Head of caudate nucleus (tissue), 42 donors: ENCODE results near the gene PXDN.

Experiments used
- DNase-seq, 42 donors: peaks; one replicate each; pipeline versions ENCODE4 v3.0.0 to v3.0.0-alpha.2; 2020 to 2021; ENCODE audit warnings: mixed read lengths in 7 of 42
- intact Hi-C: fragments of 100-400 bp; cut with DNase I; formaldehyde crosslinking; loops from one replicate; pipeline ENCODE4 v1.15.0; 2022

Gene PXDN

GRCh38 chr2:1663621-1664020 is 80.7 kb downstream of the PXDN start:
- peak in 4 of 42 donors; percentile 7 to 35 (median 27) for DNase-seq
- intact Hi-C loops = no loop called here

DNA sequence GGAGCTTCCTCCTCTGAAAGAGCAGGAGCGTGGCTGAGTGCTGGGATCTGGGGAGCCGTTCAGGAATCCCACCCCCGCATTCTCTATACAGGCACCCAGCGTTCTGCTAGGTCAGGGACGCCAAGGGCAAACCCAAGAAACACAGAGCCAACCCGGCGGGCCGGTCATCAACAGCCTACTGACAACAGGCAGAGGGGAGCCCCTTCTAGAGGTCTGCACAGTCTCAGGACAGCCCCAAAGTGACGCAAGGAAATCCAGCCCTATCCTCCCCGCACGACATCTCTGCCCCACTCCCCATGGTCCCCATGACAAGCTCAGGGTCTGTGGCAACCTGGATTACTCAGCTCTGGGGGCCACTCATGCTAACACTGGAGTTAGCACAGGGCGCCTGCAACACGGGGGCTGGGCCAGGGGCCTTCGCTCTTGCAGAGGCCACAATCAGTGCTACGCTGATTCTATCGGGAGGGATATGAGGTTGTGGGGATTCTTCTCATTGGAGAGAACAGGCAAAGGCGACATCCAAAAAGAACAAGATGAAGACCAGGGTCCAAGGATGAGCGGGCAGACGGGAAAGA is 81.6 kb downstream of the PXDN start:
- intact Hi-C loops = no loop called here
- DNase-seq = peak in 6 of 42 donors; percentile 2 to 32 (median 14)

DNA sequence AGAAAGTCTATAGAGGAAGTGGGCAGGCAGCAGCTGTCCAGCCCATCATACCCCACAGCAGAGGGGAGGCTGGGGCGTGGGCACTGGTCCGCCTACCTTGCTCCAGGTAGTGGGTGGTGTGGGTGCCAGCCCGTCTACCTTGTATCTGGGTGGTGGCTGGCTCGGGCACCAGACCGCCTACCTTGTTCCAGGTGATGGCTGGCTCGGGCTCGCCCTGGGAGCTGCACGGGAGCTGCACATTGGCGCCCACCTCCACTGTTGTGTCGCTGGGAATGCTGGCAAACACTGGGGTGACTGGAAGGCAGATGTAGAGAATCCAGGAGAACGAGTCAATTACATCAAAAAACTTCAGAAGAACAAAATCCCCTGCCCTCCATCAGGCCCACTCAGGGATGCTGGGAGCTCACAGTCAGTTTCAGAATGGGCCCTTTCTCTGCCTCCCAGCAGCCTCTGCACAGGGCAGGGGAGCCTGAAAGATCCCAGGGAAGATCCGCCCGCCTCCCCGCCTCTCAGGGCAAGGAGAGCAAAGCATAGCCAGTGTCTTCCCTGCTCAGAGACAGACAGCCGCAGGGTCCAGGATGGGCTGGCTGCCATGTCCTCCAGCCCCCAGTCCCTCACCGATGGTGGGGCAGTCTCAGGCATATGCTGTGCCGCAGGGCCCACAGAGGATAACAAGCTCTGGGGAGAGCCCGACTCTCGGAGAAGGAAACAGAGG is 82.3 kb downstream of the PXDN start:
- DNase-seq = peak in 8 of 42 donors; percentile 5 to 39 (median 16)
- intact Hi-C loops = no loop called here

DNA sequence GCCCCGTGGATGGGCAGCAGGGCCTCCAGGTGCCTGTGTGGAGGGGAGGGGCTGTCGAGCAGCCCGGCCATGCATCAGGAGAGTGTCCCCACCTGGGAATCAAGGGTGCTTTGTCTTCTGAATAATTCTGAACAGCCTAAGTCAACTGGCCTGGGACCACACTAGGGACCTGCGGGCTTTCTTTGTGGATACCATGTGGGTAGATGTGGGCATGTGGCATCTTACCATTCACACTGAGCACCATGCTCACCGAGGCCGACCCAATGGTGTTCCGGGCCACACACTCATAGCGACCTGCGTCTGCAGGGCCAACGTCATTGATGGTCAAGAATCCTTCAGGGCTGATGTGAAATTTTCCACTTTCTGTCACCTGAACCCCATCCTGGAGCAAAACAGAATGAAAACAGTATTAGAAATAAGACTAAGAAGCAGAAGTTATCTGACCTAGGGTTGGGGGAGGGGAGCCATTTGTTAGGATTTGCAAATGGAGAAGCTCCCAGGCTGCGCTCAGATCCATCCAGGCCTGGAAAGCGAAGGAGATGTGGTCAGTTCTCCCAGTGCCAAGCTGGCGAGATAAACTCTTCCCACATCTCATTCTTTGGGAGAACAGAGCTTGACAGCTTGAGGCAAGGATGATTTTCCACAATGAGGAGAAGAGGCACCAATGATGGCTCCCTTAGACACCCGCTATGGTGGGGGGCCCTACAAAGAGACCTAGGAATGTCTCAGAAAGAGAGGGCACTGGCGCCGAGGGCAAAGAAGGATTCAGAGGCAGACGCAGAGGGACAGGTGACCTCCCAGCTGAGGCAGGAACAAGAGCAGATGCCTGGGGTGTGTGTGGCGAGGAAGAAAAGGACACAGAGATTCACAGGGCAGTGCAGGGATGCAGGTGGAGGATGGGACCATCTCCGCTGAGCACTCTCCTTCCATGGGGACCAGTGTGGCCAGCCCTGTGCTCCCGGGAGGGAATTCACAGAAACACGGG is 83.4 kb downstream of the PXDN start:
- peak in 7 of 42 donors; percentile 2 to 28 (median 6) for DNase-seq
- intact Hi-C loops = no loop called here

- DNase-seq = peak in 5 of 42 donors; percentile 9 to 29 (median 17)
- intact Hi-C loops = no loop called here
These were observed 84.3 kb downstream of the PXDN start for GRCh38 chr2:1659951-1660565.

- intact Hi-C loops = no loop called here
- peak in 7 of 42 donors; percentile 2 to 34 (median 23) for DNase-seq
These were observed 85.7 kb downstream of the PXDN start for GRCh38 chr2:1658394-1659151.

- intact Hi-C loops = no loop called here
- peak in 6 of 42 donors; percentile 3 to 31 (median 16) for DNase-seq
These were observed 87.1 kb downstream of the PXDN start for GRCh38 chr2:1656961-1657841.

- intact Hi-C loops = no loop called here
- DNase-seq = peak in 3 of 42 donors; percentile 3 to 28 (median 3)
These were observed 87.9 kb downstream of the PXDN start for GRCh38 chr2:1656326-1656960.

- peak in 3 of 42 donors; percentile 5 to 19 (median 14) for DNase-seq
- intact Hi-C loops = no loop called here
These were observed 88.9 kb downstream of the PXDN start for GRCh38 chr2:1655461-1655860.

DNA sequence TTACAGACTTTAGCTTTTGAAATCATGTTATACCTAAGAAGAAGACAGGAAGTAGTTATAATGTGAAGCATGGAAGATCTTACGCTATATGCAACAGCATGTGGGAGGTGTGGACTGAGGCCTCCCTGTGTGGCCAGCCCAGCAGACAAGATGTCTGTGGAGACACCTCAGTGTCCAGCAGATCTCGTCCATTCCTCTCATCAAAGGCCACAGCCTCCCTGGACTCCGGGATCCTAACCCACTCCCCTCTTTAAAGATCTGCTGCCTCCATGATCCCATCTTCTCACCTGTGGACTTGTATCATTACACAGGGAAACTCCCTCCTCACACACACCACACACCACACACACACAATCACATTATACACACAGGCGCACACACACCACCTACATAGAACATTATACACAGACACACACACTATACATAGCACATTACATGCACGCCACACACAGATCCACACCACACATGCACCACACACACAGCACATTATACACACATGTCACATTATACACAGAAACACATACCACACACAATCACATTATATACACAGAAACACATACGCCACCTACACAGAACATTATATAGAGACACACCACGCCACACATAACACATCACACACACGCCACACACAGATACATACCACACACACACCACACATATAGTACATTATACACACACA is 89.5 kb downstream of the PXDN start:
- peak in 2 of 42 donors; percentile 3 to 18 for DNase-seq
- intact Hi-C loops = no loop called here

GRCh38 chr2:1653956-1654695 is 90.2 kb downstream of the PXDN start:
- intact Hi-C loops = no loop called here
- DNase-seq = peak in 2 of 42 donors; percentile 26 to 32

DNA sequence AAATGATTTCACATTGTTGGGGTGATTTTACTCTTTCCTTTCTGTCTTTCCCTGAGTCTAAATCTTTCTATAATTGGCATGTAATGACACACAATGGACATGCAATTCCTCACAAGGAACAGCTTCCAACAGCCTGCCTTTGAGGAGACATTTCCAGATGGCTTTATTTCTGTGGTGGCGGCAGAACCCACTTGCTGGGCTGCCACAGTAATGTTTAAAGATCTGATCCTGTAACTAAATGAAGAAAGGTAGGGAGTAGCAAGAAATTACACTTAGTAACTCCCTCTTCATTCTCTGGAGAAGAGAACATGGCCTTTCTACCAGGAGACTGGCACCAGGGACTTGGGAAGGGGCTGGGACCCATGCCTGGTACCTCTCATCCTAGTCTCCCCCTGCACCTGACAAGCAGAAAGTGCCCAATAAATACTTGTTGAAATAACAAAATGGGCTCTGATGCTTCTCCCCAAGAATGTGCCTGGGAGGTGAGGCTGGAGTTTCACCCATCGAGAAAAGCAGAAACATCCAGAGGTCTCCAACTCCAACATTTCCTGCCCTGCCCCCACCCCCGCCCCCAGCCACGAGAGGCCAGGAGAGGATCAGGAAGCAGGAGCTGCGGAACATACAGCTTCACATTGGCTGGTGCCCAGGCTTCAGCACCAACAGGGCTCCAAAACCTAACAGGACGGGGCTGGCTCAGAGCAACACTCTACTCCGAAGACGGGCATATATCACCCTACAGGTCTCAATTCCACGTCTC is 92.1 kb downstream of the PXDN start:
- intact Hi-C loops = no loop called here
- peak in 2 of 42 donors; percentile 1 to 23 for DNase-seq

DNA sequence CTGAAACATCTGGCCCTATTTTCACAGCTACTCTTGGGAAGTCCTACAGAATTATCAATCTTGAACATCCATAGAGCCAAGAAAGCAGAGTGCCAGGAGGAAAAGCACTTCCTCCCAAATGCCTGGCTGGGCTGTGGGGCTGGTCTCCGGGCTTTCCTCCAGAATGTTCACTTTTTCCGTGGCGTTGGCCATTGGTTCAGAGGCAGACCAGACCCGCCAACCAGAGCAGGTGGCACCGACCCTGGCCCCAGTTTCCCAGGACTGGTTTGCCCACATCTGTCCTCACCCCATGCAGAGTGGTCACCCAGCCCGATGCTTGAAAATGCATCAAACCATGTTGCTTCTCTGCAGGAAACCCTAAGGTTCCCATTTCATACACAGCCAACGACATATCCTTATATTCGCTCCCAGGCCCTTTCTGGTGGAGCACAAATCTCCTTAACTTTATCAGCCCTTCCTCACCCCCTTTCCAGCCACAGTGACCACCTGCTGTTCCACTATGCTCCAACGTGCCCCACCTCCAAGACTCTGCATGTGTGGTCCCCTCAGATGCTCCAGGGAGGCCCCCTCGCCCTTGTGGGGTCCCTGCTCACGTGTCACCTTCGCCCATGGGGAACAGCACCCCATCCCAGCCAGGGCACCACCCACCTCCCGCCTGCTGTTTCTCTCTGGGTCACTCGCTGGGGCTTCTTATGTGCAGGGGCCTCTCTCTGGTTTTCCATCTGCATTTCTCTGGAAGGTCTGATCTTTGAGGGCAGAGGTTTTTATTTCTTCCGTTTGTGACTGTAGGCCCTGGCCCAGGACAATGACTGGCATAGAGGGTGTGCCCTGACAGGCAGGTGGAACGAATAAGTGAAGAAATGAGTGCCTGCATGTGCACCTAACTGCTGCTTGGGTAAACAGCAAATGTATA is 92.9 kb downstream of the PXDN start:
- peak in 4 of 42 donors; percentile 2 to 25 (median 20) for DNase-seq
- intact Hi-C loops = no loop called here
